HL-60 (cell line): Measurements from ENCODE around the gene IFRD1.

Experiments
- GABPA ChIP-seq: IDR thresholded peaks from 2 replicates; pipeline ENCODE4 v1.6.1; 2012; ENCODE audit warnings: low read depth
- TF ChIP-seq, protein P1 (sequence below): IDR thresholded peaks from one replicate; pipeline ENCODE4 v1.5.1; 2011; ENCODE audit warnings: low read length, control low read depth, inconsistent platforms; ENCODE audit not compliant: insufficient read depth
- TF ChIP-seq, protein P2 (sequence below): IDR thresholded peaks from 2 replicates; pipeline ENCODE4 v1.6.1; 2012; ENCODE audit warnings: low read depth; ENCODE audit not compliant: insufficient replicate concordance

DNA sequence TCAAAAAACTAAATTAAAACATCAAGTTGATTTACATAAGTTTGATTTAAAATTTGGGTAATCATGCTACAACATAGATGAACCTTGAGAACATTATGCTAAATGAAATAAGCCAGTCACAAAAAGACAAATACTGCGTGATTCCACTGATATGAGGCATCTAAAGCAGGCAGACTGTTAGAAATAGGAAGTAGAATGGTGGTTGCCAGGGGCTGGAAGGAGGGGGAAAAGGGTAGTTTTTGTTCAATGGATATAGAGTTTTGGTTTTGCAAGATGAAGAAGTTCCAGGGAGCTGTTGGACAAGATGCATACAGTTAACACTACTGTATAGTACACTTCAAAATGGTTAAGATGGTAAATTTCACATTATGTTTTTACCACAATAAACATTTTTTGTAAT lies 45.0 kb upstream of the IFRD1 start:
- TF ChIP-seq, protein P1, sequence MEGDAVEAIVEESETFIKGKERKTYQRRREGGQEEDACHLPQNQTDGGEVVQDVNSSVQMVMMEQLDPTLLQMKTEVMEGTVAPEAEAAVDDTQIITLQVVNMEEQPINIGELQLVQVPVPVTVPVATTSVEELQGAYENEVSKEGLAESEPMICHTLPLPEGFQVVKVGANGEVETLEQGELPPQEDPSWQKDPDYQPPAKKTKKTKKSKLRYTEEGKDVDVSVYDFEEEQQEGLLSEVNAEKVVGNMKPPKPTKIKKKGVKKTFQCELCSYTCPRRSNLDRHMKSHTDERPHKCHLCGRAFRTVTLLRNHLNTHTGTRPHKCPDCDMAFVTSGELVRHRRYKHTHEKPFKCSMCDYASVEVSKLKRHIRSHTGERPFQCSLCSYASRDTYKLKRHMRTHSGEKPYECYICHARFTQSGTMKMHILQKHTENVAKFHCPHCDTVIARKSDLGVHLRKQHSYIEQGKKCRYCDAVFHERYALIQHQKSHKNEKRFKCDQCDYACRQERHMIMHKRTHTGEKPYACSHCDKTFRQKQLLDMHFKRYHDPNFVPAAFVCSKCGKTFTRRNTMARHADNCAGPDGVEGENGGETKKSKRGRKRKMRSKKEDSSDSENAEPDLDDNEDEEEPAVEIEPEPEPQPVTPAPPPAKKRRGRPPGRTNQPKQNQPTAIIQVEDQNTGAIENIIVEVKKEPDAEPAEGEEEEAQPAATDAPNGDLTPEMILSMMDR: no peak
- no peak for TF ChIP-seq GABPA
- TF ChIP-seq, protein P2, sequence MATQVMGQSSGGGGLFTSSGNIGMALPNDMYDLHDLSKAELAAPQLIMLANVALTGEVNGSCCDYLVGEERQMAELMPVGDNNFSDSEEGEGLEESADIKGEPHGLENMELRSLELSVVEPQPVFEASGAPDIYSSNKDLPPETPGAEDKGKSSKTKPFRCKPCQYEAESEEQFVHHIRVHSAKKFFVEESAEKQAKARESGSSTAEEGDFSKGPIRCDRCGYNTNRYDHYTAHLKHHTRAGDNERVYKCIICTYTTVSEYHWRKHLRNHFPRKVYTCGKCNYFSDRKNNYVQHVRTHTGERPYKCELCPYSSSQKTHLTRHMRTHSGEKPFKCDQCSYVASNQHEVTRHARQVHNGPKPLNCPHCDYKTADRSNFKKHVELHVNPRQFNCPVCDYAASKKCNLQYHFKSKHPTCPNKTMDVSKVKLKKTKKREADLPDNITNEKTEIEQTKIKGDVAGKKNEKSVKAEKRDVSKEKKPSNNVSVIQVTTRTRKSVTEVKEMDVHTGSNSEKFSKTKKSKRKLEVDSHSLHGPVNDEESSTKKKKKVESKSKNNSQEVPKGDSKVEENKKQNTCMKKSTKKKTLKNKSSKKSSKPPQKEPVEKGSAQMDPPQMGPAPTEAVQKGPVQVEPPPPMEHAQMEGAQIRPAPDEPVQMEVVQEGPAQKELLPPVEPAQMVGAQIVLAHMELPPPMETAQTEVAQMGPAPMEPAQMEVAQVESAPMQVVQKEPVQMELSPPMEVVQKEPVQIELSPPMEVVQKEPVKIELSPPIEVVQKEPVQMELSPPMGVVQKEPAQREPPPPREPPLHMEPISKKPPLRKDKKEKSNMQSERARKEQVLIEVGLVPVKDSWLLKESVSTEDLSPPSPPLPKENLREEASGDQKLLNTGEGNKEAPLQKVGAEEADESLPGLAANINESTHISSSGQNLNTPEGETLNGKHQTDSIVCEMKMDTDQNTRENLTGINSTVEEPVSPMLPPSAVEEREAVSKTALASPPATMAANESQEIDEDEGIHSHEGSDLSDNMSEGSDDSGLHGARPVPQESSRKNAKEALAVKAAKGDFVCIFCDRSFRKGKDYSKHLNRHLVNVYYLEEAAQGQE: no peak
